K562 (cell line): ENCODE data around the gene SMAD1.

ENCODE experiments used
- CHD1 ChIP-seq: fragments of 200-600 bp; sonication (generic); IDR thresholded peaks from one replicate; pipeline ENCODE4 v1.6.1; 2012; ENCODE audit warnings: mild to moderate bottlenecking, moderate library complexity, low read length, inconsistent platforms
- CTCF ChIP-seq, 3 experiments: IDR thresholded peaks in 2 of 3; conservative IDR thresholded peaks in 1 of 3; 2 replicates each; pipeline ENCODE4 v1.5.1; 2011 to 2012; ENCODE audit warnings: low read length in 3 of 3, mild to moderate bottlenecking in 3 of 3, control low read depth in 2 of 3, improper control_type of control experiment in 1 of 3, inconsistent platforms in 1 of 3, low read depth in 1 of 3, mixed read lengths in 1 of 3, moderate library complexity in 1 of 3; ENCODE audit not compliant: insufficient read depth in 2 of 3
- EZH2 ChIP-seq: IDR thresholded peaks from 2 replicates; pipeline ENCODE4 v1.6.1; 2012; ENCODE audit warnings: low read depth, mild to moderate bottlenecking, inconsistent platforms, low read length, borderline replicate concordance
- FOSL1 ChIP-seq: fragments of 200-800 bp; sonication (Bioruptor generic); conservative IDR thresholded peaks from 2 replicates; pipeline ENCODE4 v1.6.1; 2016; ENCODE audit warnings: missing genetic modification characterization, missing compliant biosample characterization
- GATA2 ChIP-seq: sonication (generic); formaldehyde crosslinking; IDR thresholded peaks from 2 replicates; pipeline ENCODE4 v1.4.0; 2020; ENCODE audit warnings: mild to moderate bottlenecking, missing genetic modification reagents
- GTF2F1 ChIP-seq: IDR thresholded peaks from 2 replicates; pipeline ENCODE4 v1.6.1; 2011; ENCODE audit warnings: low read depth, low read length, improper control_type of control experiment
- MAX ChIP-seq: sonication (generic); formaldehyde crosslinking; IDR thresholded peaks from 2 replicates; pipeline ENCODE4 v1.9.0; 2022; ENCODE audit warnings: mild to moderate bottlenecking, missing genetic modification reagents
- RBBP5 ChIP-seq: fragments of 200-600 bp; sonication (generic); IDR thresholded peaks from 2 replicates; pipeline ENCODE4 v1.6.1; 2012; ENCODE audit warnings: borderline replicate concordance, mild to moderate bottlenecking, low read length, control low read depth, inconsistent platforms; ENCODE audit not compliant: insufficient read depth, poor library complexity, severe bottlenecking
- RFX5 ChIP-seq: IDR thresholded peaks from 2 replicates; pipeline ENCODE4 v1.6.1; 2011; ENCODE audit warnings: low read depth, mild to moderate bottlenecking, improper control_type of control experiment, low read length
- TSC22D4 ChIP-seq: fragments of 450-650 bp; IDR thresholded peaks from 2 replicates; pipeline ENCODE4 v1.6.1; 2016; ENCODE audit warnings: missing genetic modification characterization, missing biosample characterization, control low read depth

GRCh38 chr4:145541346-145541745 lies 59.7 kb downstream of the SMAD1 start:
- no peak for TF ChIP-seq CHD1
- TF ChIP-seq EZH2: no peak
- TF ChIP-seq RFX5: no peak
- TF ChIP-seq CTCF (IDR thresholded peaks at IDR 0.05 in 2 of 3, conservative IDR thresholded peaks at IDR 0.05 in 1 of 3; ENCODE audit: insufficient read depth in 2 of 3, low read depth in 1 of 3, low read length in 3 of 3): no peak
- TF ChIP-seq MAX (CRISPR knock-in tag): no peak
- TF ChIP-seq TSC22D4 (tag): no peak
- no peak for TF ChIP-seq RBBP5
- TF ChIP-seq GATA2: no peak
- no peak for TF ChIP-seq FOSL1 (tag)
- no peak for TF ChIP-seq GTF2F1
